ENCODE data around the gene AMDHD2.

Gene AMDHD2

GRCh38 chr16:2511128-2511800, 8.9 kb upstream of the AMDHD2 start (continued):
- TF ChIP-seq ZNF2 (tag by site-specific recombination; IDR thresholded peaks at IDR 0.05) (no peak), ZNF18 (tag by site-specific recombination; IDR thresholded peaks at IDR 0.05) (no peak), ZNF792 (tag by site-specific recombination; IDR thresholded peaks at IDR 0.05) (no peak), ZNF350 (tag by site-specific recombination; IDR thresholded peaks at IDR 0.05) (no peak), BCL6B (tag by site-specific recombination; IDR thresholded peaks at IDR 0.05) (no peak), SCRT1 (tag by site-specific recombination; IDR thresholded peaks at IDR 0.05; ENCODE audit: borderline replicate concordance) (no peak), SP2 (tag by site-specific recombination; IDR thresholded peaks at IDR 0.05) (peak; percentile 51), ZSCAN4 (tag by site-specific recombination; IDR thresholded peaks at IDR 0.05) (no peak), WT1 (tag by site-specific recombination; IDR thresholded peaks at IDR 0.05) (peak; percentile 66), ZNF112 (tag by site-specific recombination; IDR thresholded peaks at IDR 0.05) (no peak), KLF10 (tag by site-specific recombination; IDR thresholded peaks at IDR 0.05) (no peak), ZNF654 (tag by site-specific recombination; IDR thresholded peaks at IDR 0.05; ENCODE audit: low read depth) (no peak), BCL11B (tag by site-specific recombination; IDR thresholded peaks at IDR 0.05; ENCODE audit: low read depth) (no peak), ZNF248 (tag by site-specific recombination; IDR thresholded peaks at IDR 0.05) (no peak), AEBP2 (tag by site-specific recombination; IDR thresholded peaks at IDR 0.05; ENCODE audit: borderline replicate concordance) (no peak), ZNF24 (tag by site-specific recombination; IDR thresholded peaks at IDR 0.05) (no peak), ZNF221 (tag by site-specific recombination; IDR thresholded peaks at IDR 0.05; ENCODE audit: borderline replicate concordance) (no peak), ZSCAN23 (tag by site-specific recombination; IDR thresholded peaks at IDR 0.05) (no peak), ZNF26 (tag by site-specific recombination; IDR thresholded peaks at IDR 0.05) (no peak), SP7 (tag by site-specific recombination; IDR thresholded peaks at IDR 0.05) (peak; percentile 61), ELK4 (IDR thresholded peaks at IDR 0.05; ENCODE audit: borderline replicate concordance, low read depth, low read length) (no peak), SCRT2 (tag by site-specific recombination; IDR thresholded peaks at IDR 0.05) (peak; percentile 15; the same call in 1 of the 2 replicates), ZBTB8A (tag by site-specific recombination; IDR thresholded peaks at IDR 0.05) (0 out of 2 replicates have a peak, but pooled peaks have one; percentile 34)
